DOHH2 (cell line): ENCODE data around the gene SMURF1.

ENCODE experiments used
- H3F3A ChIP-seq: fragments of 200-600 bp; sonication (generic), shearing (Covaris generic); 2 replicates; pipeline ENCODE4 v1.6.0; 2016; ENCODE audit warnings: antibody characterized with exemption, mild to moderate bottlenecking; ENCODE audit not compliant: control insufficient read depth, insufficient read depth
- H3K27ac ChIP-seq: fragments of 200-600 bp; sonication (generic); 2 replicates; pipeline ENCODE4 v1.5.1; 2014; ENCODE audit warnings: low read depth, mild to moderate bottlenecking, low read length, moderate library complexity
- H3K27me3 ChIP-seq: fragments of 200-600 bp; sonication (generic); 2 replicates; pipeline ENCODE4 v1.6.1; 2014; ENCODE audit warnings: mild to moderate bottlenecking, low read length, mixed read lengths; ENCODE audit not compliant: control insufficient read depth
- H3K36me3 ChIP-seq: fragments of 200-600 bp; sonication (generic); 2 replicates; pipeline ENCODE4 v1.6.1; 2014; ENCODE audit warnings: mild to moderate bottlenecking, low read length, moderate library complexity, mixed read lengths; ENCODE audit not compliant: control insufficient read depth
- H3K4me1 ChIP-seq: fragments of 200-600 bp; sonication (generic); 2 replicates; pipeline ENCODE4 v1.6.1; 2014; ENCODE audit warnings: mild to moderate bottlenecking, low read length, mixed read lengths; ENCODE audit not compliant: control insufficient read depth
- H3K4me2 ChIP-seq: fragments of 200-600 bp; sonication (generic); 2 replicates; pipeline ENCODE4 v1.6.0; 2014; ENCODE audit warnings: mild to moderate bottlenecking, low read length, moderate library complexity
- H3K4me3 ChIP-seq: fragments of 200-600 bp; sonication (generic); 2 replicates; pipeline ENCODE4 v1.5.1; 2014; ENCODE audit warnings: mild to moderate bottlenecking, low read length, mixed read lengths
- H3K79me2 ChIP-seq: fragments of 200-600 bp; sonication (generic); 2 replicates; pipeline ENCODE4 v1.6.1; 2014; ENCODE audit warnings: mild to moderate bottlenecking, low read length, mixed read lengths; ENCODE audit not compliant: control insufficient read depth
- H3K9me2 ChIP-seq: fragments of 200-600 bp; sonication (generic); replicated peaks from 2 replicates; pipeline ENCODE4 v1.6.1; 2014; ENCODE audit warnings: mild to moderate bottlenecking, low read length, mixed read lengths; ENCODE audit not compliant: control insufficient read depth
- H3K9me3 ChIP-seq: fragments of 200-600 bp; sonication (generic); 2 replicates; pipeline ENCODE4 v1.6.1; 2014; ENCODE audit warnings: antibody characterized with exemption, low read length, mixed read lengths; ENCODE audit not compliant: control insufficient read depth, insufficient read depth
- H4K20me1 ChIP-seq: fragments of 200-600 bp; sonication (generic); 2 replicates; pipeline ENCODE4 v1.6.0; 2014; ENCODE audit warnings: low read depth, mild to moderate bottlenecking, antibody characterized with exemption, low read length, moderate library complexity; ENCODE audit not compliant: control insufficient read depth, insufficient read depth
- CTCF ChIP-seq: fragments of 200-600 bp; sonication (generic); IDR thresholded peaks from one replicate; pipeline ENCODE4 v1.5.1; 2014; ENCODE audit warnings: antibody characterized with exemption, mild to moderate bottlenecking, low read depth, low read length; ENCODE audit not compliant: poor library complexity, severe bottlenecking
- EZH2phosphoT487 ChIP-seq: fragments of 200-600 bp; sonication (generic); IDR thresholded peaks from 2 replicates; pipeline ENCODE4 v1.6.1; 2017; ENCODE audit warnings: borderline replicate concordance, mild to moderate bottlenecking, antibody characterized with exemption, low read length, moderate library complexity, mixed read lengths

The SMURF1 gene

GRCh38 chr7:99125505-99125865, 18.4 kb downstream of the SMURF1 start:
- no peaks in the 10 kb centered on the region for H3K9me2 ChIP-seq
- H3K4me3 ChIP-seq: no peak overlapping the region
- no peaks in the 10 kb centered on the region for H3K27me3 ChIP-seq
- H3K79me2 ChIP-seq: peaks cover 87% of the 10 kb centered on the region
- H3K36me3 ChIP-seq: 0 out of 2 replicates have a peak, but pooled peaks cover under 1% of the 10 kb centered on the region
- no peak overlapping the region for H3K4me2 ChIP-seq
- peaks cover 9% of the 10 kb centered on the region for H3K4me1 ChIP-seq
- TF ChIP-seq EZH2phosphoT487 (no peak), CTCF (no peak)
- H3K27ac ChIP-seq: no peak overlapping the region
- H3K9me3 ChIP-seq: no peaks in the 10 kb centered on the region
- 0 out of 2 replicates have a peak, but pooled peaks cover 2% of the 10 kb centered on the region for H3F3A ChIP-seq
- peaks cover 18% of the 10 kb centered on the region; the same call in 1 of the 2 replicates for H4K20me1 ChIP-seq

DNA sequence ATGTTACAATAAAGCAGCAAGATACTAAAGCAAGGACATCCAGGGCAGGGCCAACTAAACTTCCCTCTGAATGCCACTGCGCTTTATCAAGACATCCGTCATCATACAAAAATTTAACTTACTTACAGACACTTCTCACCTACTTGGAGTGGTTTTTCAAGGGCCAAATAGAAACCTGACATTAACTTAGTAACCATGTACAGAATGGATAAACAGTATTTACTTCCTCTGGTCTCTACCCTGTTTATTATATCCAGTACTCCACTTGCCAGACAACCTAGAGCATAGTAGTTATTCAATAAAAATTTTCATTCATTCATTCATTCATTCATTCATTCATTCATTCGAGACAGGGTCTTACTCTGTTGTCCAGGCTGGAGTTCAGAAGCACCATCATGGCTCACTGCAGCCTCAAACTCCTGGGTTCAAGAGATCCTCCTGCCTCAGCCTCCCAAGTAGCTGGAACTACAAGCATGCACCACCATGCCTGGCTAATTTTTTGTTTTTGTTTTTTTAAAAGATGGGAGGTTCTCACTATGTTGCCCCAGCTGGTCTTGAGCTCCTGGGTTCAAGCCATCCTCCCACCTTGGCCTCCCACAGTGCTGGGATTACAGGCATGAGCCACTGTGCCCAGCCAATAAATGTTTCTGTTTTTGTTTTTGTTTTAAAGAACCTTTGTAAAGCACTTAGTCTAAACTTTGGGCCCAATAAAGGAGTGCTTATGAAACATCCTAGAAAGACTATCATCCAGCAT, 19.0 kb downstream of the SMURF1 start:
- Histone ChIP-seq H3F3A (0 out of 2 replicates have a peak, but pooled peaks cover 2% of the 10 kb centered on the region), H3K9me3 (no peaks in the 10 kb centered on the region), H3K4me2 (no peak overlapping the region), H3K27ac (no peak overlapping the region), H3K9me2 (no peaks in the 10 kb centered on the region), H4K20me1 (peaks cover 18% of the 10 kb centered on the region; the same call in 1 of the 2 replicates), H3K4me3 (no peak overlapping the region), H3K27me3 (no peaks in the 10 kb centered on the region), H3K4me1 (peaks cover 9% of the 10 kb centered on the region), H3K79me2 (peaks cover 87% of the 10 kb centered on the region), H3K36me3 (peaks cover 6% of the 10 kb centered on the region; the same call in 1 of the 2 replicates)
- no peak for TF ChIP-seq EZH2phosphoT487
- no peak for TF ChIP-seq CTCF

DNA sequence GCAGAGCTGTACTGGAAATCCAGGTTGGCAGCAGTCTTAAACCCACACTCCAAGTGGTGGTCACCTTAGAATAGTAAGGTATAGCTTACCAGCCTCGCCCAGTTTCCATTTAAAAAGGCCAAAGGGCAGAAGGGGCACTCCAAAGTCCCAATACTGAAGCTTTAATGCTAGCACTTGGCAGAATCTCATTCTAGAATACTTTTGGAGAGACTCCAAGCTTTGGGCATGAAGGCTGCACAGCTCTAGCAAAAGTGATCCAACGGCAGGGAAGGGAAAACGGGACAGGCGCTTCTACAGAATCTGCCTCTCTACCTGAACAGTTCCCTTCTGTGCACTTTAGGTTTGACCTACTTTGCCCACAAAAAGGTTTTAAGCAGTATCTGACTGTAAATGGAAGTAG, 19.7 kb downstream of the SMURF1 start:
- Histone ChIP-seq H3K27ac (no peak overlapping the region), H3K79me2 (peaks cover 86% of the 10 kb centered on the region), H3K4me3 (no peak overlapping the region), H4K20me1 (peaks cover 18% of the 10 kb centered on the region; the same call in 1 of the 2 replicates), H3K9me3 (no peaks in the 10 kb centered on the region), H3K4me1 (peaks cover 9% of the 10 kb centered on the region), H3K9me2 (no peaks in the 10 kb centered on the region), H3K4me2 (no peak overlapping the region), H3K27me3 (no peaks in the 10 kb centered on the region), H3F3A (0 out of 2 replicates have a peak, but pooled peaks cover 2% of the 10 kb centered on the region), H3K36me3 (peaks cover 10% of the 10 kb centered on the region; the same call in 1 of the 2 replicates)
- TF ChIP-seq EZH2phosphoT487: no peak

GRCh38 chr7:99123571-99124033, 20.3 kb downstream of the SMURF1 start:
- Histone ChIP-seq H3K9me2 (no peaks in the 10 kb centered on the region), H3K27me3 (no peaks in the 10 kb centered on the region), H3K79me2 (peaks cover 81% of the 10 kb centered on the region), H3K9me3 (no peaks in the 10 kb centered on the region), H3K27ac (no peak overlapping the region), H3K4me1 (peaks cover 9% of the 10 kb centered on the region), H3K4me2 (0 out of 2 replicates have a peak overlapping the region, but pooled peaks have one; percentile 1), H3F3A (0 out of 2 replicates have a peak, but pooled peaks cover 2% of the 10 kb centered on the region), H3K4me3 (no peak overlapping the region), H4K20me1 (peaks cover 15% of the 10 kb centered on the region; the same call in 1 of the 2 replicates), H3K36me3 (peaks cover 10% of the 10 kb centered on the region; the same call in 1 of the 2 replicates)
- no peak for TF ChIP-seq CTCF
- no peak for TF ChIP-seq EZH2phosphoT487
